ENCODE results near the gene CTSL. TPM values are rescaled to one million over a fixed set of nuclear protein-coding genes. Genes with fewer than 3 reads are reported as not detected.
"Not testable (repeated sequence)": the region's sequence is repeated elsewhere in the genome, so short reads cannot be mapped to it uniquely, and the experiment has no call there.

The CTSL gene
- total and polyA plus RNA-seq, 9 donors = 42.8 to 80.3 (median 50.9) TPM

DNA sequence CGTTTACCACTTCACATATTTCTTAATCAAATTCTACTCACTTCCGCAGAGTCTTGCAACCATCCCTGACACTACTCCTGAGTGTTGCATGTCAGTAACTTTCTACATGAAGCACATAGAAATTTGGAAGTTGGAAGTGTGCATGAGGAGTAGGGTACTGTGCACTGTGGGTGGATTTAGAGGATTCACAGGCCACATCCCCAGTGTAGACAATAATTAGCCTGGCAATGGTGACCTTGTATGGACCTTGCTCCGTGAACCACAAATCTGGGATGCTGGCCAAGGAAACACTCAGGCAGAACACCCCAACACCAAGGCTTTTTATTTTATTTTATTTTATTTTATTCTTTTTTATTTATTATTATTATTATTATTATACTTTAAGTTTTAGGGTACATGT, 25.5 kb downstream of the CTSL start:
- no peak for DNase-seq
- Histone ChIP-seq H3K4me1 (ENCODE audit: control insufficient read depth, insufficient read depth, low read length) (no peaks in the 10 kb centered on the region), H3K27ac (ENCODE audit: low read length) (no peak overlapping the region), H3K27me3 (ENCODE audit: control insufficient read depth, insufficient read depth, low read length) (peaks cover 8% of the 10 kb centered on the region), H3K36me3 (ENCODE audit: control insufficient read depth, insufficient read depth, low read length) (no peaks in the 10 kb centered on the region), H3K9me3 (replicated peaks; ENCODE audit: control insufficient read depth, low read depth, low read length) (peaks cover 4% of the 10 kb centered on the region), H3K4me3 (ENCODE audit: low read length) (no peak overlapping the region)
- no CpG with 5 or more reads among the region's 3 CpGs for WGBS (ENCODE audit: insufficient coverage)

DNA sequence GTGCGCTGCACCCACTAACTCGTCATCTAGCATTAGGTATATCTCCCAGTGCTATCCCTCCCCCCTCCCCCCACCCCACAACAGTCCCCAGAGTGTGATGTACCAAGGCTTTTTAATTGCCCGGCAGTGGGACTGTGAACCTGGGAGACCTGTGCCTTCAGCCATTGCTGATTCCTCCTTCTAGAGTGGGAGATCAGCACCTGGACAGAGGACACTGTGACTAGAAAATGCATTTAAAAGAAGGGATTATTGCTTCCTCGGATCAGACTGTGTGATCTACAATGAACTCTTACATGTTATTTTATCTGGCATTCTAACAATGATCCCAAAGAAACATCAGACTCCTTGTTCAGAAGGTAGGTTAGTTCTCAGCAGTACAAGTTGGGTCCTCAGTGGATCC, 25.9 kb downstream of the CTSL start:
- DNase-seq = no peak
- H3K27me3 ChIP-seq (ENCODE audit: control insufficient read depth, insufficient read depth, low read length) = peaks cover 8% of the 10 kb centered on the region
- H3K4me3 ChIP-seq (ENCODE audit: low read length) = no peak overlapping the region
- WGBS (ENCODE audit: insufficient coverage) = no CpG with 5 or more reads among the region's 4 CpGs
- H3K9me3 ChIP-seq (replicated peaks; ENCODE audit: control insufficient read depth, low read depth, low read length) = peaks cover 4% of the 10 kb centered on the region
- no peak overlapping the region for H3K27ac ChIP-seq (ENCODE audit: low read length)
- no peaks in the 10 kb centered on the region for H3K36me3 ChIP-seq (ENCODE audit: control insufficient read depth, insufficient read depth, low read length)
- no peaks in the 10 kb centered on the region for H3K4me1 ChIP-seq (ENCODE audit: control insufficient read depth, insufficient read depth, low read length)

DNA sequence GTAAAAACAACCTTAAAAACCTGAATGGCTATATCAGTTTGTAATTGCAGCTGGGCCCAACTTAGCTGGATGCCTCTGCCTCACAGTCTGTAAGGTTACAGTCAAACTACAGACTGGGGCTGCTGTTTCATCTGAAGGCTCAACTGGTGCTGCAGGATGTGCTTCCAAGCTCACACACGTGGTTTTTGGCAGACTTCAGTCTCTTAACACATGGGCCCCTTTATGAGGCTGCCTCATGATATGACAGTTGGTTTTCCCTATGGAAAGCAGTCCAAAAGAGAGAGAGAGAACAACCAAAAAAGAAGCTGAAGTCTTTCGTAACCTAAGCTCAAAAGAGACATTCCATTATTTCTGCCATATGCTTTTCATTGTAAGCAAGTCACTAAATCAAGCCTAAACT, 27.4 kb downstream of the CTSL start:
- Histone ChIP-seq H3K36me3 (ENCODE audit: control insufficient read depth, insufficient read depth, low read length) (no peaks in the 10 kb centered on the region), H3K9me3 (replicated peaks; ENCODE audit: control insufficient read depth, low read depth, low read length) (peaks cover 4% of the 10 kb centered on the region), H3K27me3 (ENCODE audit: control insufficient read depth, insufficient read depth, low read length) (peaks cover 2% of the 10 kb centered on the region), H3K4me1 (ENCODE audit: control insufficient read depth, insufficient read depth, low read length) (no peaks in the 10 kb centered on the region), H3K4me3 (ENCODE audit: low read length) (no peak overlapping the region), H3K27ac (ENCODE audit: low read length) (no peak overlapping the region)
- WGBS (ENCODE audit: insufficient coverage) = no CpG with 5 or more reads among the region's 2 CpGs
- DNase-seq = no peak

DNA sequence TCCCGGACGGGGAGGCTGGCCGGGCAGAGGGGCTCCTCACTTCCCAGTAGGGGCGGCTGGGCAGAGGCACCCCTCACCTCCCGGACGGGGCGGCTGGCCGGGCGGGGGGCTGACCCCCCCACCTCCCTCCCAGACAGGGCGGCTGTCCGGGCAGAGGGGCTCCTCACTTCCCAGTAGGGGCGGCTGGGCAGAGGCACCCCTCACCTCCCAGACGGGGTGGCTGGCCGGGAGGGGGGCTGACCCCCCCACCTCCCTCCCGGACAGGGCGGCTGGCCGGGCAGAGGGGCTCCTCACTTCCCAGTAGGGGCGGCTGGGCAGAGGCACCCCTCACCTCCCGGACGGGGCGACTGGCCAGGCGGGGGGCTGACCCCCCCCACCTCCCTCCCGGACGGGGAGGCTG, 32.4 kb downstream of the CTSL start:
- not testable (repeated sequence) for H3K27me3 ChIP-seq (ENCODE audit: control insufficient read depth, insufficient read depth, low read length); H3K4me3 ChIP-seq (ENCODE audit: low read length); H3K27ac ChIP-seq (ENCODE audit: low read length); H3K9me3 ChIP-seq (replicated peaks; ENCODE audit: control insufficient read depth, low read depth, low read length); H3K4me1 ChIP-seq (ENCODE audit: control insufficient read depth, insufficient read depth, low read length); DNase-seq; H3K36me3 ChIP-seq (ENCODE audit: control insufficient read depth, insufficient read depth, low read length)
- WGBS (ENCODE audit: insufficient coverage) = no CpG with 5 or more reads among the region's 24 CpGs

DNA sequence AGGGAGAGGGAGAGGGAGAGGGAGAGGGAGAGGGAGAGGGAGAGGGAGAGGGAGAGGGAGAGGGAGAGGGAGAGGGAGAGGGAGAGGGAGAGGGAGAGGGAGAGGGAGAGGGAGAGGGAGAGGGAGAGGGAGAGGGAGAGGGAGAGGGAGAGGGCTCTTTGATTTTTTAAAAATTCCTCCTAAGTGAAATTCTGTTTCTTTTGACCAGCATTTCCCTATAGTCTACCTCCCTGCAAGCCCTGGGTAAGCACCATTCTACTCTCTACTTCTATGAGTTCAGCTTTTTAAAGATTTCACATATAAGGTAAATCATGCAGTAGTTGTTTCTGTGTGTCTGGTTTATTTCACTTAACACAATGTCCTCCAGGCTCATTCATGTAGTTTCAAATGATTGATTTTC, 34.1 kb downstream of the CTSL start:
- not testable (repeated sequence) for H3K36me3 ChIP-seq (ENCODE audit: control insufficient read depth, insufficient read depth, low read length); DNase-seq; H3K4me3 ChIP-seq (ENCODE audit: low read length); H3K4me1 ChIP-seq (ENCODE audit: control insufficient read depth, insufficient read depth, low read length); H3K27me3 ChIP-seq (ENCODE audit: control insufficient read depth, insufficient read depth, low read length); H3K27ac ChIP-seq (ENCODE audit: low read length); H3K9me3 ChIP-seq (replicated peaks; ENCODE audit: control insufficient read depth, low read depth, low read length)

DNA sequence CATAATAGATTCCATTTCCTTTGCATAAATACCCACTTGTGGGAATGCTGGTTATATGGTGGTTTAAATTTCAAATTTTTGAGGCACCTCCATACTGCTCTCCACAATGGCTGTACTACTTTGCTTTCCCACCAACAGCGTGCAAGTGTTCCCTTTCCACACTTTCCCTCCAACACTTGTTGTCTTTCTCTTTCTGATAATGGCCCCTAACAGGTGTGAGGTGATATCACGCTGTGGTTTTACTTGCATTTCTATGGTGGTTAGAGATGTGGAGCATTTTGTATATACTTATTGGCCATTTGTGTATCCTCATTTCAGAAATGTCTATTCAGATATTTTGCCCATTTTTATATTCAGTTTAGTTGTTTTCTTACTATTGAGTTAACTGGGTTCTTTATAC, 34.6 kb downstream of the CTSL start:
- Histone ChIP-seq H3K4me3 (ENCODE audit: low read length) (no peak overlapping the region), H3K9me3 (replicated peaks; ENCODE audit: control insufficient read depth, low read depth, low read length) (no peaks in the 10 kb centered on the region), H3K4me1 (ENCODE audit: control insufficient read depth, insufficient read depth, low read length) (no peaks in the 10 kb centered on the region), H3K27ac (ENCODE audit: low read length) (no peak overlapping the region), H3K36me3 (ENCODE audit: control insufficient read depth, insufficient read depth, low read length) (no peaks in the 10 kb centered on the region), H3K27me3 (ENCODE audit: control insufficient read depth, insufficient read depth, low read length) (peaks cover 2% of the 10 kb centered on the region)
- no peak for DNase-seq
- WGBS (ENCODE audit: insufficient coverage) = no CpG with 5 or more reads among the region's 2 CpGs

DNA sequence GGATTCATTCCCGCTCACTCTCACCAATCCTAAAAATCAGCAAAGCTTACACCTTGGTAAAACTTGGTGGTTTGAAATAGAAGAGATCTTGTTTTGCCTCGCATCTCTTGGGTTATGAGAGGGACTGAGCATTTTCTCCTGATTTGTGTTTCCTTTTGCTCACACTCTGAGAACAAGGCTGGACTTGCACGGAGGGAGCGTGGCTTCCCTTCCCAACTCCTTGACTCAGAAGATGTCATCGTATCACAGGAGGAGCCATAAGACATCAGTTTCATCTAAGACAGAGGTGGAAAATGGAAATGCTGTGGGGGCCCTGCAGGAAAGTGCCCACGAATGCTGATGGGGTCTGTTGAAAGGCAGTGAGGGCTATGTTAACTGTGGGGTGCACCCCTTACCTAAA, 37.4 kb downstream of the CTSL start:
- Histone ChIP-seq H3K4me3 (ENCODE audit: low read length) (no peak overlapping the region), H3K27me3 (ENCODE audit: control insufficient read depth, insufficient read depth, low read length) (peaks cover 2% of the 10 kb centered on the region), H3K27ac (ENCODE audit: low read length) (no peak overlapping the region), H3K36me3 (ENCODE audit: control insufficient read depth, insufficient read depth, low read length) (no peaks in the 10 kb centered on the region), H3K4me1 (ENCODE audit: control insufficient read depth, insufficient read depth, low read length) (no peaks in the 10 kb centered on the region), H3K9me3 (replicated peaks; ENCODE audit: control insufficient read depth, low read depth, low read length) (no peaks in the 10 kb centered on the region)
- WGBS (ENCODE audit: insufficient coverage) = 86% methylated on average over 1 of the region's 6 CpGs
- no peak for DNase-seq

DNA sequence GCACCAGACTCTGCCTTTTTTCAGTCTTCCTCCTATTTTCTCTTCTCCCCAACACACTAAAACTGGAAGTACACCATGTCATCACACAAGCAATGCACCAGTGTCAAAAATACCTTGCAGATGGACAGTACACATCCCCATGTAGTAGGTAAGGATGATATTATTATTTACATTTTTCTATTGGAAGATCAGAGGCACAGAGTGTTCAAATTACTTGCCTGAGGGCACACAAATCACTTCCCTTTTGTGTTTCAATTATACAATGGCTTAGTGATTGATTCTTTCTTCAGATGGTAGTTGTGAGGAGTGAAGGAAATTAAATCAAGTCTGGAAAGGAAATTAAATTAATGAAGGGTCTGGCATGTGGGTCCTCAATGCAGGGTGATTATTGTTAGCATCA, 39.6 kb downstream of the CTSL start:
- Histone ChIP-seq H3K27me3 (ENCODE audit: control insufficient read depth, insufficient read depth, low read length) (peaks cover 2% of the 10 kb centered on the region), H3K4me3 (ENCODE audit: low read length) (no peak overlapping the region), H3K36me3 (ENCODE audit: control insufficient read depth, insufficient read depth, low read length) (no peaks in the 10 kb centered on the region), H3K4me1 (ENCODE audit: control insufficient read depth, insufficient read depth, low read length) (no peaks in the 10 kb centered on the region), H3K9me3 (replicated peaks; ENCODE audit: control insufficient read depth, low read depth, low read length) (no peaks in the 10 kb centered on the region), H3K27ac (ENCODE audit: low read length) (no peak overlapping the region)
- no peak for DNase-seq

DNA sequence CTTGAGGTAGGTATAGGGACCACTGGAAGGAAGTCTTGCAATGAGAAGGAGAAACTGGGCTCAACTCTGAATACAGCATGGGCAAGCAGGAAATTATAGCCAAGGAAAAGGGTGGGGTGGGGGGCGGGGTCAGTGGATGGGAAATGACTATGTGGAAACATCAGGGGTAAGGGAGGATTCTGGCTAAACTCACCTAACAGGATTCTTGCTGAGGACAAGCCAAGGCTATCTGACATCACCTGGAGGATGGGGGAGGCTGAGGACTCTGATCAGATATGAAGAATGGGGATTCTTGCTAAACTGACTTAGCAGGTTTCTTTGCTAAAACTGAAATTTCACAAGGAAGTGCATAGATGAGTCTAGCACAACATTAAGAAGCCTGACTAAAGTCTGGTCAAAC, 40.8 kb downstream of the CTSL start:
- no peak for DNase-seq
- Histone ChIP-seq H3K27me3 (ENCODE audit: control insufficient read depth, insufficient read depth, low read length) (peaks cover 8% of the 10 kb centered on the region), H3K4me3 (ENCODE audit: low read length) (no peak overlapping the region), H3K9me3 (replicated peaks; ENCODE audit: control insufficient read depth, low read depth, low read length) (no peaks in the 10 kb centered on the region), H3K36me3 (ENCODE audit: control insufficient read depth, insufficient read depth, low read length) (no peaks in the 10 kb centered on the region), H3K4me1 (ENCODE audit: control insufficient read depth, insufficient read depth, low read length) (no peaks in the 10 kb centered on the region), H3K27ac (ENCODE audit: low read length) (no peak overlapping the region)
- no CpG with 5 or more reads among the region's 1 CpG for WGBS (ENCODE audit: insufficient coverage)

DNA sequence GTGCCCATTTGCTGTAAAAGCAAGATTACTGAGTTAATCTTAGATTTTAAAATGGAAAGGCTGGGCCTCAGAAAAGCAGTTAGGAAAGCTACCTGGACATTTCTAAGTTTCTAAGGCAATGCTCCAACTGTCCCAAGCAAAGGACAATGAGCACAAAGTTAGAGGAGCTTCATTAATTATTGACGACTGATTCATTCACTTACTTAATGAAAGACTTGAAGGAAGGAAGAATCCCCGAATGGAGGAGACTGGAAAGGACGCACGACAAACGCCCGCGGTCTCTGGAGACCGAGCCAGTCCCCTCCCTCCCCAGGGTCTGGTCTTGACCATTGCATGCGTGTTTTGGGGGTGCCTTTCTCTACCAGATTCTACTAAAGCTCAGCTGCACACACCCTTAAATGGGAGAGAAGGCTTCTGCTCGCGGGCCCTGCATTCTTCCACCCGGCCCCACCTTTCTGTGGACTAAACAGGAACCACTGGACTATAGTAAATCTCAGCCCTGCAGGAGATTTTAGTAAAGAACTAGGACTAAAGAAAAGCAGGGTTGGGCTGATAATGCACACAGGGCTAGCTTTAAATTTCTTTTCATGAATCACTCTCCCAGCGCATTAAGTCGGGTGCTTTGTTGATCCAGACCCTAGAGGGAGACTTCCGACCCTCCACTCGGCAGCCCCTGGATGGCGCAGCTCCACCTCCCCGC, 44.8 kb downstream of the CTSL start:
- H3K36me3 ChIP-seq (ENCODE audit: control insufficient read depth, insufficient read depth, low read length) = no peaks in the 10 kb centered on the region
- peaks cover 7% of the 10 kb centered on the region for H3K27me3 ChIP-seq (ENCODE audit: control insufficient read depth, insufficient read depth, low read length)
- 30% methylated on average over 7 of the region's 18 CpGs for WGBS (ENCODE audit: insufficient coverage)
- no peak for DNase-seq
- H3K9me3 ChIP-seq (replicated peaks; ENCODE audit: control insufficient read depth, low read depth, low read length) = no peaks in the 10 kb centered on the region
- H3K4me1 ChIP-seq (ENCODE audit: control insufficient read depth, insufficient read depth, low read length) = no peaks in the 10 kb centered on the region
- H3K4me3 ChIP-seq (ENCODE audit: low read length) = no peak overlapping the region
- H3K27ac ChIP-seq (ENCODE audit: low read length) = no peak overlapping the region

DNA sequence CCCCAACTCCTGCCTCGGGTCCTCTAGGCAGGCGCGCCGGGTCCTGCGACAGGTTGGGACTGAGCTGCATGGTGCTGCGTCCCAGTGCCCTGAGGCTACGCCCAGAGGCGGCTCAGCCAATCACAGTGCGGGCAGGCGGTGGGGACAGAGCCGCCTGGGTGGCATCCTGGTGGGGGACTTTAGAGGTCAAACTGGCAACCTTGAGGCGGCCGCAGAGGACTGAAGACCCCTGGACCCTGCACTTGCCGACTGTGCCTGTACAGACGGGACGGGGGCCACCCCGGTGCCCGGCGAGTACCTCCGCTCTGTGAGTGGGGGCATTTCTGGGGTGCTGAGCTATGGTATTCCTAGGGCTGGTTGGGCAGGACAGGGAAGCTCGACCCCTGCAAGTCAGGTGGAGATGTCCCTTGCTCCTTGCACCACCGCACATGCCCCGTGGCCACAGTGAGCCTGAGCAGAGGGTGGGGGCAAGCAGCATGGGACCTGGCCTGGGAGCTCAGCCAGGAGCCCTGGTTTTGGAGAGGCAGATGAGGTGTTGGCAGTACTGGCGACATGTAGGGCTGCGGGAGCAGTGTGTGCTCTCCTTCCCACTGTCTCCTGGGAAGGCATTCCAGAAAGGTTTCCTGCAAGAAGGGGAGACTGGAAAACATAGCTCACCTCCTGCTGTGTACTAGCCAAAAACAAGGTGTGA, 45.5 kb downstream of the CTSL start:
- no peak for DNase-seq
- no peaks in the 10 kb centered on the region for H3K9me3 ChIP-seq (replicated peaks; ENCODE audit: control insufficient read depth, low read depth, low read length)
- no peak overlapping the region for H3K27ac ChIP-seq (ENCODE audit: low read length)
- H3K4me1 ChIP-seq (ENCODE audit: control insufficient read depth, insufficient read depth, low read length) = no peaks in the 10 kb centered on the region
- peaks cover 7% of the 10 kb centered on the region for H3K27me3 ChIP-seq (ENCODE audit: control insufficient read depth, insufficient read depth, low read length)
- no peaks in the 10 kb centered on the region for H3K36me3 ChIP-seq (ENCODE audit: control insufficient read depth, insufficient read depth, low read length)
- H3K4me3 ChIP-seq (ENCODE audit: low read length) = no peak overlapping the region
- 57% methylated on average over 23 of the region's 25 CpGs for WGBS (ENCODE audit: insufficient coverage)

Measured in muscle of leg (tissue), 11 donors.